Thyroid gland (tissue), 4 donors: ENCODE results near the gene ZIC4. TPM values are rescaled to one million over a fixed set of nuclear protein-coding genes. Genes with fewer than 3 reads are reported as not detected.

Experiments used
- DNase-seq, 2 donors: peaks; one replicate each; pipeline ENCODE4 v3.0.0-alpha.2; 2019
- H3K27ac ChIP-seq, 3 donors: fragments of 200-600 bp; sonication (generic); 1 replicate in 2 of 3; 2 replicates in 1 of 3; pipeline ENCODE4 v1.5.1; 2016 to 2019; ENCODE audit warnings: mild to moderate bottlenecking in 1 of 3, moderate library complexity in 1 of 3
- H3K27me3 ChIP-seq: fragments of 200-600 bp; sonication (generic); one replicate; pipeline ENCODE4 v1.5.1; 2019
- H3K36me3 ChIP-seq, 2 donors: fragments of 200-600 bp; sonication (generic); one replicate each; pipeline ENCODE4 v1.5.1; 2016 to 2019
- H3K4me1 ChIP-seq, 2 donors: fragments of 200-600 bp; sonication (generic); one replicate each; pipeline ENCODE4 v1.5.1; 2017 to 2019
- H3K4me3 ChIP-seq, 3 donors: fragments of 200-600 bp; sonication (generic); replicated peaks in 1 of 3; 1 replicate in 2 of 3; 2 replicates in 1 of 3; pipeline ENCODE4 v1.5.1; 2016; ENCODE audit warnings: mild to moderate bottlenecking in 1 of 3
- H3K9me3 ChIP-seq: fragments of 200-600 bp; sonication (generic); one replicate; pipeline ENCODE4 v1.5.1; 2017
- POLR2A ChIP-seq, 2 donors: fragments of 450-650 bp; IDR thresholded peaks; one replicate each; pipeline ENCODE4 v1.6.1; 2017; ENCODE audit warnings: antibody characterized with exemption in 2 of 2, mild to moderate bottlenecking in 2 of 2, moderate library complexity in 1 of 2
- WGBS, 2 donors: methylation state at CpG; one replicate each; pipeline ENCODE4 v1.1.5; 2017; 5-methylcytosine and 5-hydroxymethylcytosine counted together
- intact Hi-C: fragments of 100-400 bp; cut with DNase I; formaldehyde crosslinking; loops from one replicate; pipeline ENCODE4 v1.15.1; 2023
- total RNA-seq, 4 donors: library from RNA; depleted of rRNA; stranded (reverse); fragments of >200 nt; gene quantifications; one replicate each; pipeline ENCODE4 v1.2.3, GENCODE V29; 2016
- TF ChIP-seq, protein P1 (sequence below), 6 experiments: fragments of 200-600 bp in 3 of 6; fragments of 450-650 bp in 3 of 6; sonication (generic) in 3 of 6; IDR thresholded peaks; one replicate each; pipeline ENCODE4 v1.5.1; 2016 to 2019; ENCODE audit warnings: antibody characterized with exemption in 6 of 6, mild to moderate bottlenecking in 2 of 6, inconsistent platforms in 1 of 6, moderate library complexity in 1 of 6

Gene ZIC4
- total RNA-seq, 4 donors from 2014 or later: not detected

DNA sequence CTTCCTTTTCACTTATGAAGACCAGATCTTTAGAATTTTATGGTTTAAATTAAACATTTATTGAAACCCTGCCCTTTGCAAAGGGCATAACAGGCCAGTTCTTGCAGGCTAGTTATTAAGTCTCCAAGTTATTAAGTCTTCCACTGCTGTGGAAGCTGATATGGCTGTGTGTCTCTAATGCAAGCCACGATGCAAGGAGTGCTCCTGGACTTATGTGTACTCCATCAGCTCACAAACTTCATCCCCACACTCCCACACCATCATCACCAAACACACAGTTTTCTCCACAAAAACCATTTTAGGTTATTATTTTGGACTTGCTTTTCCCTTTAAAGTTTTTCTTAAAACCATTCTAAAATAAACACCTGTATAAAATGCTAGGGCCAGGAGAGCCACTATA lies 62.4 kb downstream of the ZIC4 start:
- Histone ChIP-seq H3K27me3 (no peaks in the 10 kb centered on the region), H3K27ac (no peak overlapping the region), H3K4me1 (no peaks in the 10 kb centered on the region), H3K4me3 (no peak overlapping the region), H3K9me3 (no peaks in the 10 kb centered on the region), H3K36me3 (no peaks in the 10 kb centered on the region)
- WGBS, 2 donors: 64 to 67% methylated on average over 1 of the region's 1 CpG
- no peak for DNase-seq
- intact Hi-C loops: no loop called here
- TF ChIP-seq POLR2A (IDR thresholded peaks at IDR 0.05): no peak
- TF ChIP-seq, protein P1, sequence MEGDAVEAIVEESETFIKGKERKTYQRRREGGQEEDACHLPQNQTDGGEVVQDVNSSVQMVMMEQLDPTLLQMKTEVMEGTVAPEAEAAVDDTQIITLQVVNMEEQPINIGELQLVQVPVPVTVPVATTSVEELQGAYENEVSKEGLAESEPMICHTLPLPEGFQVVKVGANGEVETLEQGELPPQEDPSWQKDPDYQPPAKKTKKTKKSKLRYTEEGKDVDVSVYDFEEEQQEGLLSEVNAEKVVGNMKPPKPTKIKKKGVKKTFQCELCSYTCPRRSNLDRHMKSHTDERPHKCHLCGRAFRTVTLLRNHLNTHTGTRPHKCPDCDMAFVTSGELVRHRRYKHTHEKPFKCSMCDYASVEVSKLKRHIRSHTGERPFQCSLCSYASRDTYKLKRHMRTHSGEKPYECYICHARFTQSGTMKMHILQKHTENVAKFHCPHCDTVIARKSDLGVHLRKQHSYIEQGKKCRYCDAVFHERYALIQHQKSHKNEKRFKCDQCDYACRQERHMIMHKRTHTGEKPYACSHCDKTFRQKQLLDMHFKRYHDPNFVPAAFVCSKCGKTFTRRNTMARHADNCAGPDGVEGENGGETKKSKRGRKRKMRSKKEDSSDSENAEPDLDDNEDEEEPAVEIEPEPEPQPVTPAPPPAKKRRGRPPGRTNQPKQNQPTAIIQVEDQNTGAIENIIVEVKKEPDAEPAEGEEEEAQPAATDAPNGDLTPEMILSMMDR (IDR thresholded peaks at IDR 0.05): no peak

DNA sequence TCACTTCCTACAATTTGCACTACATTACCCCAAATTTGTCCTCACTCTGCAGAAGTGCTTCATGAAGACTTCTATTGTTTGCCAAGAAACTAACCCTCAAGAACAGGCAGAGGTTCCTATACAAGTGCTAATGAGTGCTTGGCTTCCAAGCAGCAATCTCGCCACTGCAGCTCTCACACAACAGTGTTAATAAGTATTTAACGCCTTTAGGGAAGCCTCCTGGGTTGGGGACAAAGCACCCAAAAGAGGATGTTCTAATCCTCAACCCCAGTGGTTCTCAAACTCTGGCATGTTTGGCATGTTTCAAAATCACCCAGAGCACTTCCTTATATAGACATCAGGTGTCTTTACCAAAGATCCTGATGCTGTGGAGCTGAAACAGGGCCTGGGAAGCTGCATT lies 64.6 kb downstream of the ZIC4 start:
- Histone ChIP-seq H3K36me3 (no peaks in the 10 kb centered on the region), H3K27ac (no peak overlapping the region), H3K27me3 (no peaks in the 10 kb centered on the region), H3K4me1 (no peaks in the 10 kb centered on the region), H3K4me3 (no peak overlapping the region), H3K9me3 (no peaks in the 10 kb centered on the region)
- no peak for DNase-seq
- intact Hi-C loops: no loop called here
- 10 to 26% methylated on average over 2 of the region's 2 CpGs for WGBS, 2 donors
- TF ChIP-seq POLR2A (IDR thresholded peaks at IDR 0.05): no peak
- TF ChIP-seq, protein P1 (IDR thresholded peaks at IDR 0.05): no peak

DNA sequence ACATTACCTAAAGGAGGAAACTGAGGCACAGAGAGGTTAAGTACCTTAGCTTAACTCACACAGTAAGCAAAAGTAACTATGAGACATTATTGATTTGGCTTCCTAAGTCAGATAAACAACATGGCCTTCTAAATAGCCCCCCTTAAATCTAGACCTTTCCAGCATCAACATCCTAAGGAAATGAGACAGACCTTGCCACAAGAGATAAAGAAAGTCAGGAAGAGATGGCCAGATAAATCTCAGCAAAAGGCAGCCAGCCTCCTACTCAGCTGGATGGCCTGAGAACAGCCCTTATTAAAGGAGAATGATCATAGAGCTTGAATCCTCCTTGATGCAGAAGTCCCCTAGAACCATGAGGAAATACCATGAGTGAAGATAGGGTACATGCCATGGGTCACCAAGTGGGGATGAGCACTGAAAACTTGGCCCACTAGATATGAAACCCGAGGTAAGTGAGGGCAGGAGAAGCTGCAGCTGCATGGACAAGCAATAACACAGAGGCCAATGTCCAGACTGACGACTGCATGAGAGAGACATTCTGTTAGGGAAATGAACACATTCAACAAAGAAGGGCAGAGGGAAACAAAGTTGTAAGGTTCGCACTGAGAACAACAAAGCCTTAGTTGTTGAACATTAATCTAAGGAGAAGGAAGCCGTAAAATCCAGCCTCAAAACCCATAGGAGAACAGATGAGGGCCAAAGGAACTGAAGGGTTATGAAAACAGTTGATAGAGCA lies 69.6 kb downstream of the ZIC4 start:
- Histone ChIP-seq H3K4me1 (no peaks in the 10 kb centered on the region), H3K36me3 (no peaks in the 10 kb centered on the region), H3K27ac (no peak overlapping the region), H3K27me3 (no peaks in the 10 kb centered on the region), H3K9me3 (no peaks in the 10 kb centered on the region), H3K4me3 (no peak overlapping the region)
- WGBS, 2 donors: 59 to 66% methylated on average over 4 of the region's 4 CpGs
- TF ChIP-seq, protein P1 (IDR thresholded peaks at IDR 0.05): no peak
- TF ChIP-seq POLR2A (IDR thresholded peaks at IDR 0.05): no peak
- intact Hi-C loops: no loop called here
- no peak for DNase-seq

Other genes starting within 250 kb of the ZIC4 start
- gene ZIC1, start 2.8 kb upstream of the ZIC4 start, total RNA-seq: not detected